Osteoblast (primary cell): Measurements from ENCODE around the gene C20orf144. TPM values are rescaled to one million over a fixed set of nuclear protein-coding genes. Genes with fewer than 3 reads are reported as not detected.
"Not testable (repeated sequence)": the region's sequence is repeated elsewhere in the genome, so short reads cannot be mapped to it uniquely, and the experiment has no call there.

Experiments used
- DNase-seq: peaks from one replicate; pipeline ENCODE4 v3.0.0; 2011; ENCODE audit warnings: low spot score, mixed read lengths; ENCODE audit not compliant: insufficient read length; ENCODE audit errors: missing footprints
- H2AFZ ChIP-seq: 2 replicates; pipeline ENCODE4 v1.6.0; 2011; ENCODE audit warnings: mild to moderate bottlenecking, low read length
- H3K27ac ChIP-seq: 2 replicates; pipeline ENCODE4 v1.5.1; 2011; ENCODE audit warnings: mild to moderate bottlenecking, low read depth, low read length, moderate library complexity
- H3K27me3 ChIP-seq: 2 replicates; pipeline ENCODE4 v1.6.0; 2012; ENCODE audit warnings: mild to moderate bottlenecking, control low read depth, inconsistent platforms, low read length, moderate library complexity; ENCODE audit not compliant: insufficient read depth
- H3K36me3 ChIP-seq: 2 replicates; pipeline ENCODE4 v1.5.1; 2011; ENCODE audit warnings: mild to moderate bottlenecking, low read length, control low read depth, moderate library complexity; ENCODE audit not compliant: insufficient read depth
- H3K4me1 ChIP-seq: 2 replicates; pipeline ENCODE4 v1.5.1; 2011; ENCODE audit warnings: mild to moderate bottlenecking, low read length, control low read depth, moderate library complexity; ENCODE audit not compliant: insufficient read depth
- H3K4me2 ChIP-seq: 2 replicates; pipeline ENCODE4 v1.6.0; 2011; ENCODE audit warnings: mild to moderate bottlenecking, low read length; ENCODE audit not compliant: insufficient read depth
- H3K4me3 ChIP-seq: fragments of 200-600 bp; sonication (generic); 3 replicates; pipeline ENCODE4 v1.5.1; 2012; ENCODE audit warnings: mild to moderate bottlenecking, low read length, inconsistent platforms; ENCODE audit not compliant: insufficient read depth
- H3K79me2 ChIP-seq: 2 replicates; pipeline ENCODE4 v1.6.0; 2012; ENCODE audit warnings: mild to moderate bottlenecking, low read length, control low read depth, inconsistent platforms; ENCODE audit not compliant: insufficient read depth
- H3K9me3 ChIP-seq: 2 replicates; pipeline ENCODE4 v1.5.1; 2011; ENCODE audit warnings: low read depth, low read length, control low read depth
- H4K20me1 ChIP-seq: 2 replicates; pipeline ENCODE4 v1.6.0; 2012; ENCODE audit warnings: mild to moderate bottlenecking, low read length, control low read depth; ENCODE audit not compliant: insufficient read depth
- CTCF ChIP-seq: IDR thresholded peaks from 2 replicates; pipeline ENCODE4 v1.5.1; 2011; ENCODE audit warnings: mild to moderate bottlenecking, low read depth, low read length, moderate library complexity; ENCODE audit errors: extremely low read depth
- total RNA-seq: library from RNA; depleted of rRNA; stranded (reverse); fragments of >200 nt; gene quantifications from 2 replicates; pipeline ENCODE4 v1.2.3, GENCODE V29; 2012

C20orf144 gene
- total RNA-seq, 1 donor, result under 0.01 TPM

DNA sequence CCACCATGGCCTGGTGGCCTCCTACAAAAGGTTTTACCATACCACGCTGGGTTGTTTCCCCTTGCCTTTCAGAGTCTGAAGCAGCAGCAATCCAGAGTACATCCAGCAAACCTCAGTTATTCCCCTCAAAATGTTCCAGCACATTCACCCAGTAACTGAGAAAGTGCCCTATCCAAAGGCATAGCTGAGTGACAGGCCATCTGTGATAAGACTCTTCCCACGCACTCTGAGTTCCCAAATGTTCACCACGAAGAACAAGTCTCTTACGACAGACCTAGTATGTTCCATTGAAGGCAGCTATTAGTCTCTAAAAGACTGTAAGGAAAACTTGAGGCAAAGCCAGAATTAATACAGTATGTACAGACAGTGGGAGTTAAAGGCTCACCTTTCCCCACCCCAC is 31.6 kb upstream of the C20orf144 start:
- DNase-seq, result no peak
- no peaks in the 10 kb centered on the region for H3K27me3 ChIP-seq
- no peaks in the 10 kb centered on the region for H3K79me2 ChIP-seq
- H3K4me1 ChIP-seq, result no peaks in the 10 kb centered on the region
- H4K20me1 ChIP-seq, result peaks cover 2% of the 10 kb centered on the region
- TF ChIP-seq CTCF, result no peak
- H2AFZ ChIP-seq, result no peak overlapping the region
- H3K27ac ChIP-seq, result no peak overlapping the region
- peaks cover 37% of the 10 kb centered on the region for H3K36me3 ChIP-seq
- H3K4me2 ChIP-seq, result no peak overlapping the region
- H3K9me3 ChIP-seq, result no peaks in the 10 kb centered on the region
- H3K4me3 ChIP-seq, result no peak overlapping the region

GRCh38 chr20:33631910-33632309 is 30.2 kb upstream of the C20orf144 start:
- not testable (repeated sequence) for H3K27me3 ChIP-seq, DNase-seq, H3K27ac ChIP-seq, H2AFZ ChIP-seq, H3K4me1 ChIP-seq, H3K4me3 ChIP-seq, H4K20me1 ChIP-seq, H3K79me2 ChIP-seq, H3K4me2 ChIP-seq, H3K9me3 ChIP-seq
- H3K36me3 ChIP-seq, result peaks cover 35% of the 10 kb centered on the region

DNA sequence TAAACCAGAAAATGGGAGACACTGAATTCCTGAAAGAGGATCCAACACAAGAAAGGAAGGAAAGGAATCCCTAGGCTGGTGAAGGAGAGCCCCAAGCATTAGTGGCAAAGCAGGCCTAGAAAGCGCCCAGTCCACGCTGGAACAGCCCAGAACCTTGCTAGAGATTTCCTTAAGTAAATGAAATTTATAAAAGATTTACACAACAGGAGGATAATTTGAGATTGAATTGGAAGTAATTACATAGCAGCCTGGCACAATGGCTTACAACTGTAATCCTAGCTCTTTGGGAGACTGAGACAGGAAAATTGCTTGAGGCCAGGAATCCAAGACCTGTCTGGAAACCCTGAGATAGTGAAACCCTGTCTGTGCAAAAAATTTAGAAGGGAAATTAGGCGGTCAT is 26.8 kb upstream of the C20orf144 start:
- Histone ChIP-seq H3K36me3 (peaks cover 31% of the 10 kb centered on the region), H3K4me3 (no peak overlapping the region), H3K27ac (no peak overlapping the region), H3K4me2 (no peak overlapping the region), H3K27me3 (no peaks in the 10 kb centered on the region), H3K79me2 (no peaks in the 10 kb centered on the region), H3K9me3 (no peaks in the 10 kb centered on the region), H2AFZ (no peak overlapping the region), H3K4me1 (no peaks in the 10 kb centered on the region), H4K20me1 (peaks cover under 1% of the 10 kb centered on the region)
- TF ChIP-seq CTCF, result no peak
- no peak for DNase-seq

- no peak for DNase-seq
- TF ChIP-seq CTCF, result no peak
- H4K20me1 ChIP-seq, result no peaks in the 10 kb centered on the region
- no peak overlapping the region for H3K4me2 ChIP-seq
- peaks cover 34% of the 10 kb centered on the region for H3K36me3 ChIP-seq
- no peaks in the 10 kb centered on the region for H3K79me2 ChIP-seq
- H3K27ac ChIP-seq, result no peak overlapping the region
- H2AFZ ChIP-seq, result no peak overlapping the region
- H3K9me3 ChIP-seq, result no peaks in the 10 kb centered on the region
- no peak overlapping the region for H3K4me3 ChIP-seq
- no peaks in the 10 kb centered on the region for H3K27me3 ChIP-seq
- no peaks in the 10 kb centered on the region for H3K4me1 ChIP-seq
Observed at GRCh38 chr20:33636776-33637175, 25.4 kb upstream of the C20orf144 start.

- H4K20me1 ChIP-seq, result peaks cover under 1% of the 10 kb centered on the region
- H3K4me1 ChIP-seq, result no peaks in the 10 kb centered on the region
- no peaks in the 10 kb centered on the region for H3K9me3 ChIP-seq
- no peaks in the 10 kb centered on the region for H3K79me2 ChIP-seq
- no peak overlapping the region for H3K4me3 ChIP-seq
- H3K36me3 ChIP-seq, result peaks cover 43% of the 10 kb centered on the region
- H2AFZ ChIP-seq, result no peak overlapping the region
- DNase-seq, result no peak
- H3K27me3 ChIP-seq, result no peaks in the 10 kb centered on the region
- no peak overlapping the region for H3K4me2 ChIP-seq
- H3K27ac ChIP-seq, result no peak overlapping the region
- TF ChIP-seq CTCF, result no peak
Observed at GRCh38 chr20:33640287-33640686, 21.8 kb upstream of the C20orf144 start.
